HT1080 (cell line): ENCODE measurements around the gene CDK9. TPM values are rescaled to one million over a fixed set of nuclear protein-coding genes. Genes with fewer than 3 reads are reported as not detected.
"Not testable (repeated sequence)": the region's sequence is repeated elsewhere in the genome, so short reads cannot be mapped to it uniquely, and the experiment has no call there.

Source experiments
- DNase-seq: peaks from one replicate; pipeline ENCODE4 v3.0.0-alpha.2; 2015; ENCODE audit warnings: low read depth
- small RNA-seq: library from RNA; depleted of rRNA; stranded (forward); fragments of <200 nt; gene quantifications from one replicate; pipeline ENCODE3, GENCODE V24; 2014
- total RNA-seq: library from RNA; depleted of rRNA; stranded (reverse); fragments of >200 nt; shearing (Covaris generic); gene quantifications from 2 replicates; pipeline ENCODE4 v1.2.3, GENCODE V29; 2014; rRNA removed

Gene CDK9
- total RNA-seq, 1 experiment from 2014 or later, result 73.6 TPM

GRCh38 chr9:127817881-127818434 lies 32.1 kb downstream of the CDK9 start:
- no peak for DNase-seq

GRCh38 chr9:127818574-127818973 lies 32.7 kb downstream of the CDK9 start:
- no peak for DNase-seq

- no peak for DNase-seq
These were observed 36.3 kb downstream of the CDK9 start for GRCh38 chr9:127822108-127822507.

GRCh38 chr9:127825319-127826051 lies 39.7 kb downstream of the CDK9 start:
- no peak for DNase-seq

GRCh38 chr9:127826253-127826913 lies 40.5 kb downstream of the CDK9 start:
- DNase-seq, result no peak

- no peak for DNase-seq
These were observed 42.6 kb downstream of the CDK9 start for GRCh38 chr9:127828262-127829031.

- no peak for DNase-seq
These were observed 43.5 kb downstream of the CDK9 start for GRCh38 chr9:127829205-127829906.

GRCh38 chr9:127832248-127832647 lies 46.4 kb downstream of the CDK9 start:
- no peak for DNase-seq

GRCh38 chr9:127833555-127833954 lies 47.7 kb downstream of the CDK9 start:
- DNase-seq, result no peak

- DNase-seq, result no peak
These were observed 50.2 kb downstream of the CDK9 start for GRCh38 chr9:127835991-127836516.

- DNase-seq, result not testable (repeated sequence)
These were observed 50.7 kb downstream of the CDK9 start for GRCh38 chr9:127836561-127836960.

- DNase-seq, result no peak
These were observed 51.5 kb downstream of the CDK9 start for GRCh38 chr9:127837346-127837745.

GRCh38 chr9:127838375-127839078 lies 52.7 kb downstream of the CDK9 start:
- DNase-seq, result peak; percentile 93

Small RNAs within 50 kb of the gene (small RNA-seq; reads per million reads assigned to genes)
- not detected for gene RF00019

Other genes with a start within 250 kb of the CDK9 start
- 9.6 and 10.4 TPM in 2 replicates for gene STXBP1, start 173.8 kb upstream of the CDK9 start, total RNA-seq
- not detected in 2 replicates for gene CFAP157, start 79.0 kb upstream of the CDK9 start, total RNA-seq
- gene PTRH1, start 70.4 kb upstream of the CDK9 start, total RNA-seq, result 27.1 and 33.3 TPM in 2 replicates
- gene TTC16, start 70.0 kb upstream of the CDK9 start, total RNA-seq, result not detected in 2 replicates
- 20.7 and 27.7 TPM in 2 replicates for gene TOR2A, start 50.7 kb upstream of the CDK9 start, total RNA-seq
- gene SH2D3C, start 7.4 kb upstream of the CDK9 start, total RNA-seq, result not detected in 2 replicates
- gene FPGS, start 16.8 kb downstream of the CDK9 start, total RNA-seq, result 84.1 and 87.0 TPM in 2 replicates
- 23.0 and 34.1 TPM in 2 replicates for gene ENG, start 68.6 kb downstream of the CDK9 start, total RNA-seq
- 47.0 and 59.7 TPM in 2 replicates for gene AK1, start 91.6 kb downstream of the CDK9 start, total RNA-seq
- 37.4 and 38.9 TPM in 2 replicates for gene ST6GALNAC6, start 113.6 kb downstream of the CDK9 start, total RNA-seq
- 35.3 and 43.4 TPM in 2 replicates for gene ST6GALNAC4, start 131.0 kb downstream of the CDK9 start, total RNA-seq
- 0.73 and 0.98 TPM in 2 replicates for gene PIP5KL1, start 144.7 kb downstream of the CDK9 start, total RNA-seq
- gene DPM2, start 151.8 kb downstream of the CDK9 start, total RNA-seq, result 92.5 and 128 TPM in 2 replicates
- 3.4 and 6.8 TPM in 2 replicates for gene EEIG1, start 195.0 kb downstream of the CDK9 start, total RNA-seq